Stimulated activated naive CD8-positive, alpha-beta T cell treated with anti-CD3 and anti-CD28 coated beads, Interleukin-15, Interleukin-2, amounts not matched to agents 100 U/mL and 50 U/mL, for 24 hours (primary cell): ENCODE data around the gene CCBE1.

ENCODE experiments used
- ATAC-seq: fragments of 150-1000 bp; cut with Tn5 transposase; one replicate; pipeline ENCODE4 v1.10.0; 2021
- DNase-seq: peaks from one replicate; pipeline ENCODE4 v3.0.0; 2021

CCBE1 gene

GRCh38 chr18:59451073-59451472 lies 246.2 kb downstream of the CCBE1 start:
- DNase-seq: no peak

GRCh38 chr18:59448546-59448945 lies 248.7 kb downstream of the CCBE1 start:
- ATAC-seq (no peak), DNase-seq (no peak)

More at GRCh38 chr18:59451073-59451472, 246.2 kb downstream of the CCBE1 start:
- no peak for ATAC-seq

- no peak for DNase-seq
- no peak for ATAC-seq
These were observed 251.2 kb downstream of the CCBE1 start for GRCh38 chr18:59446012-59446411.

- no peak for ATAC-seq
- no peak for DNase-seq
These were observed 259.2 kb downstream of the CCBE1 start for GRCh38 chr18:59437851-59438569.

GRCh38 chr18:59432803-59433597 lies 264.2 kb downstream of the CCBE1 start:
- no peak for ATAC-seq
- no peak for DNase-seq

- DNase-seq: no peak
- ATAC-seq: no peak
These were observed 266.1 kb downstream of the CCBE1 start for GRCh38 chr18:59431131-59431530.

- DNase-seq: no peak
- no peak for ATAC-seq
These were observed 267.6 kb downstream of the CCBE1 start for GRCh38 chr18:59429608-59430007.

- DNase-seq (no peak), ATAC-seq (no peak)
These were observed 269.2 kb downstream of the CCBE1 start for GRCh38 chr18:59428018-59428417.

- no peak for DNase-seq
- no peak for ATAC-seq
These were observed 270.4 kb downstream of the CCBE1 start for GRCh38 chr18:59426855-59427254.

- ATAC-seq (no peak), DNase-seq (no peak)
These were observed 274.0 kb downstream of the CCBE1 start for GRCh38 chr18:59423259-59423658.

- DNase-seq (no peak), ATAC-seq (no peak)
These were observed 277.0 kb downstream of the CCBE1 start for GRCh38 chr18:59420244-59420643.

GRCh38 chr18:59419386-59419785 lies 277.8 kb downstream of the CCBE1 start:
- ATAC-seq (no peak), DNase-seq (no peak)

GRCh38 chr18:59416818-59417217 lies 280.4 kb downstream of the CCBE1 start:
- ATAC-seq: no peak
- DNase-seq: no peak

- DNase-seq: no peak
- ATAC-seq: no peak
These were observed 283.0 kb downstream of the CCBE1 start for GRCh38 chr18:59414111-59414653.

GRCh38 chr18:59402432-59403090 lies 294.7 kb downstream of the CCBE1 start:
- peak; percentile 74 for DNase-seq
- ATAC-seq: peak; percentile 100

- ATAC-seq (no peak), DNase-seq (no peak)
These were observed 296.8 kb downstream of the CCBE1 start for GRCh38 chr18:59400407-59400806.

- DNase-seq: no peak
- ATAC-seq: peak; percentile 23
These were observed 301.7 kb downstream of the CCBE1 start for GRCh38 chr18:59395226-59396175.

GRCh38 chr18:59393381-59393780 lies 303.8 kb downstream of the CCBE1 start:
- no peak for ATAC-seq

GRCh38 chr18:59388817-59389216 lies 308.4 kb downstream of the CCBE1 start:
- no peak for DNase-seq
- no peak for ATAC-seq

More at GRCh38 chr18:59393381-59393780, 303.8 kb downstream of the CCBE1 start:
- DNase-seq: no peak

- DNase-seq (no peak), ATAC-seq (no peak)
These were observed 309.3 kb downstream of the CCBE1 start for GRCh38 chr18:59387687-59388565.
